ENCODE data around the gene RNF121.
A peak's percentile ranks its signal among the peaks of the same experiment; 100 is the strongest.
"Not testable (repeated sequence)": the region's sequence is repeated elsewhere in the genome, so short reads cannot be mapped to it uniquely, and the experiment has no call there.

The RNF121 gene

GRCh38 chr11:71928737-71929443 is at the start of gene RNF121:
Gene RNF121 (plus strand): TSS chr11:71929046. CDS start chr11:71929062, 16 bp downstream.
- TF ChIP-seq, protein P1, sequence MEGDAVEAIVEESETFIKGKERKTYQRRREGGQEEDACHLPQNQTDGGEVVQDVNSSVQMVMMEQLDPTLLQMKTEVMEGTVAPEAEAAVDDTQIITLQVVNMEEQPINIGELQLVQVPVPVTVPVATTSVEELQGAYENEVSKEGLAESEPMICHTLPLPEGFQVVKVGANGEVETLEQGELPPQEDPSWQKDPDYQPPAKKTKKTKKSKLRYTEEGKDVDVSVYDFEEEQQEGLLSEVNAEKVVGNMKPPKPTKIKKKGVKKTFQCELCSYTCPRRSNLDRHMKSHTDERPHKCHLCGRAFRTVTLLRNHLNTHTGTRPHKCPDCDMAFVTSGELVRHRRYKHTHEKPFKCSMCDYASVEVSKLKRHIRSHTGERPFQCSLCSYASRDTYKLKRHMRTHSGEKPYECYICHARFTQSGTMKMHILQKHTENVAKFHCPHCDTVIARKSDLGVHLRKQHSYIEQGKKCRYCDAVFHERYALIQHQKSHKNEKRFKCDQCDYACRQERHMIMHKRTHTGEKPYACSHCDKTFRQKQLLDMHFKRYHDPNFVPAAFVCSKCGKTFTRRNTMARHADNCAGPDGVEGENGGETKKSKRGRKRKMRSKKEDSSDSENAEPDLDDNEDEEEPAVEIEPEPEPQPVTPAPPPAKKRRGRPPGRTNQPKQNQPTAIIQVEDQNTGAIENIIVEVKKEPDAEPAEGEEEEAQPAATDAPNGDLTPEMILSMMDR (IDR thresholded peaks at IDR 0.05; ENCODE audit: extremely low read depth, insufficient read depth, missing control alignments): no peak
- DNase-seq (ENCODE audit: low spot score): peak; percentile 90
- in situ Hi-C loops (cut with MboI; ENCODE audit: low pct_unique_long_range_greater_than_20kb, low sequenced_read_pairs, unreplicated experiment): no loop called here

GRCh38 chr11:71885806-71886205 is 43.0 kb upstream of the RNF121 start:
- in situ Hi-C loops (cut with MboI; ENCODE audit: low pct_unique_long_range_greater_than_20kb, low sequenced_read_pairs, unreplicated experiment); DNase-seq (ENCODE audit: low spot score): not testable (repeated sequence)

DNA sequence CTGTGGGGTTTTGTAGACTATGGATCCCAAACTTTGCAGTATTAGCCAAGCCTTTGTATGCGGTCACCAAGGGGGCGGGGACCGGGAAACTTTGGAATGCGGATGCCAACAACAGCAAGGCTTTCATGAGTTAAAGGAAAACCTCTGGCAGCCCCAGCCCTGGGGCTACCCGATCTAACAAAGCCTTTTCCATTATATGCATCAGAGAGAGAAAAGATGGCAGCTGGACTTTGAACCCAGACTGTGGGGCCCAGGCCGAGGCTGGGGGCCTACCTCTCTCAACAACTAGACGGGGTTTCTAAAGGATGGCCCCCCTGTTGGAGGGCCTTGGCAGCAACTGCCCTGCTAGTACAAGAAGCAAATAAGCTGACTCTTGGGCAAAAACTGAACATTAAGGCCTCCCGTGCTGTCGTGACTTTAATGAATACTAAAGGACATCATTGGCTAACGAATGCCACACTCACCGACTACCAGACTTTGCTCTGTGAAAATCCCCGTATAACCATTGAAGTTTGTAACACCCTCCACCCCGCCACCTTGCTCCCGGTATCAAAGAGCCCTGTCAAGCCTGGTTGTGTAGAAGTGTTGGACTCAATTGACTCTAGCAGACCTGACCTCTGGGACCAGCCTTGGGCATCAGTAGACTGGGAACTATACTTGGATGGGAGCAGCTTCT is 40.4 kb upstream of the RNF121 start:
- DNase-seq (ENCODE audit: low spot score); in situ Hi-C loops (cut with MboI; ENCODE audit: low pct_unique_long_range_greater_than_20kb, low sequenced_read_pairs, unreplicated experiment): not testable (repeated sequence)

GRCh38 chr11:71889181-71889872 is 39.5 kb upstream of the RNF121 start:
- in situ Hi-C loops (cut with MboI; ENCODE audit: low pct_unique_long_range_greater_than_20kb, low sequenced_read_pairs, unreplicated experiment); DNase-seq (ENCODE audit: low spot score): not testable (repeated sequence)

DNA sequence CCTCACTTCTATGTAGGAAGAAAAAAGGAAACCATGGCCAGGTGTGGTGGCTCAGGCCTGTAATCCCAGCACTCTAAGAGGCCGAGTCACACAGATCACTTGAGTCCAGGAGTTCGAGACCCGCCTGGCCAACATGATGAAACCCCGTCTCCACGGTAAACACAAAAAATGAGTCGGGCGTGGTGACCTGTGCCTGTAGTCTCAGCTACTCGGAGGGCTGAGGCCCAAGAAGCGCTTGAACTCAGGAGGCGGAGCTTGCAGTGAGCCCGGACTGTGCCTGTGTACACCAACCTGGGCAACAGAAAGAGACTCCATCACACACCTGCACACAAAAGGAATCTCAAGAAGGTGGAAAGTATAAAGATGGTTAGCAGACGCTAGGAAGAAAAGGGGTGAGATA is 32.9 kb upstream of the RNF121 start:
- no peak for DNase-seq (ENCODE audit: low spot score)
- TF ChIP-seq, protein P1 (IDR thresholded peaks at IDR 0.05; ENCODE audit: extremely low read depth, insufficient read depth, missing control alignments): no peak
- in situ Hi-C loops (cut with MboI; ENCODE audit: low pct_unique_long_range_greater_than_20kb, low sequenced_read_pairs, unreplicated experiment): no loop called here

GRCh38 chr11:71901137-71901536 is 27.7 kb upstream of the RNF121 start:
- DNase-seq (ENCODE audit: low spot score); in situ Hi-C loops (cut with MboI; ENCODE audit: low pct_unique_long_range_greater_than_20kb, low sequenced_read_pairs, unreplicated experiment): not testable (repeated sequence)

GRCh38 chr11:71908218-71908617 is 20.6 kb upstream of the RNF121 start:
- in situ Hi-C loops (cut with MboI; ENCODE audit: low pct_unique_long_range_greater_than_20kb, low sequenced_read_pairs, unreplicated experiment): no loop called here
- DNase-seq (ENCODE audit: low spot score): no peak
- TF ChIP-seq, protein P1 (IDR thresholded peaks at IDR 0.05; ENCODE audit: extremely low read depth, insufficient read depth, missing control alignments): no peak

DNA sequence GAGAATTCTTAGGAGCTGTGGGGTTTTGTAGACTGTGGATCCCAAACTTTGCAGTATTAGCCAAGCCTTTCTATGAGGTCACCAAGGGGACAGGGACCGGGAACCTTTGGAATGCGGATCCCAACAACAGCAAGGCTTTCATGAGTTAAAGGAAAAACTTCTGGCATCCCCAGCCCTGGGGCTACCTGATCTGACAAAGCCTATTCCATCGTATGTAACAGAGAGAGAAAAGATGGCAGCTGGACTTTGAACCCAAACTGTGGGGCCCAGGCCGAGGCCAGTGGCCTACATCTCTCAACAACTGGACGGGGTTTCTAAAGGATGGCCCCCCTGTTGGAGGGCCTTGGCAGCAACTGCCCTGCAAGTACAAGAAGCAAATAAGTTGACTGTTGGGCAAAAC is 18.1 kb upstream of the RNF121 start:
- DNase-seq (ENCODE audit: low spot score): not testable (repeated sequence)

GRCh38 chr11:71911321-71911985 is 17.4 kb upstream of the RNF121 start:
- TF ChIP-seq, protein P1 (IDR thresholded peaks at IDR 0.05; ENCODE audit: extremely low read depth, insufficient read depth, missing control alignments): peak; percentile 43
- DNase-seq (ENCODE audit: low spot score); in situ Hi-C loops (cut with MboI; ENCODE audit: low pct_unique_long_range_greater_than_20kb, low sequenced_read_pairs, unreplicated experiment): not testable (repeated sequence)

More for the DNA sequence above, 18.1 kb upstream of the RNF121 start:
- in situ Hi-C loops (cut with MboI; ENCODE audit: low pct_unique_long_range_greater_than_20kb, low sequenced_read_pairs, unreplicated experiment): not testable (repeated sequence)

- DNase-seq (ENCODE audit: low spot score); in situ Hi-C loops (cut with MboI; ENCODE audit: low pct_unique_long_range_greater_than_20kb, low sequenced_read_pairs, unreplicated experiment): not testable (repeated sequence)
These were observed 16.9 kb upstream of the RNF121 start for GRCh38 chr11:71911986-71912340.

Measured in GM13977 (cell line).